NCI-H1417 (cell line): ENCODE data around the gene PLEKHA5.
"Not testable (repeated sequence)": the region's sequence is repeated elsewhere in the genome, so short reads cannot be mapped to it uniquely, and the experiment has no call there.

ENCODE experiments used
- DNase-seq, 3 experiments: peaks; one replicate each; lab custom pipeline; 2025; lab: John Stamatoyannopoulos, UW

The PLEKHA5 gene

GRCh38 chr12:19129486-19130223 lies at the start of gene PLEKHA5:
PLEKHA5 (plus strand) TSS chr12:19129733; CDS start chr12:19129800, 67 bp downstream.
- peak; percentile 76 to 90 (median 86) for DNase-seq

- DNase-seq = no peak
Measured at GRCh38 chr12:19080918-19081317, 48.6 kb upstream of the PLEKHA5 start.

GRCh38 chr12:19082365-19082911 lies 47.1 kb upstream of the PLEKHA5 start:
- DNase-seq = no peak

GRCh38 chr12:19084547-19084946 lies 45.0 kb upstream of the PLEKHA5 start:
- no peak for DNase-seq

GRCh38 chr12:19085090-19085489 lies 44.4 kb upstream of the PLEKHA5 start:
- no peak for DNase-seq

- DNase-seq = no peak
Measured at GRCh38 chr12:19088606-19089005, 40.9 kb upstream of the PLEKHA5 start.

GRCh38 chr12:19092482-19092881 lies 37.1 kb upstream of the PLEKHA5 start:
- not testable (repeated sequence) for DNase-seq

- no peak for DNase-seq
Measured at GRCh38 chr12:19093218-19093617, 36.3 kb upstream of the PLEKHA5 start.

- no peak for DNase-seq
Measured at GRCh38 chr12:19095331-19095730, 34.2 kb upstream of the PLEKHA5 start.

- no peak for DNase-seq
Measured at GRCh38 chr12:19095756-19096480, 33.6 kb upstream of the PLEKHA5 start.

- DNase-seq = peak in 2 of 3 experiments; percentile 30 to 91
Measured at GRCh38 chr12:19105463-19105862, 24.1 kb upstream of the PLEKHA5 start.

GRCh38 chr12:19107750-19108149 lies 21.8 kb upstream of the PLEKHA5 start:
- DNase-seq = no peak

- no peak for DNase-seq
Measured at GRCh38 chr12:19110221-19110940, 19.2 kb upstream of the PLEKHA5 start.

- DNase-seq = no peak
Measured at GRCh38 chr12:19113464-19113863, 16.1 kb upstream of the PLEKHA5 start.

- no peak for DNase-seq
Measured at GRCh38 chr12:19115285-19115684, 14.2 kb upstream of the PLEKHA5 start.

GRCh38 chr12:19119440-19119839 lies 10.1 kb upstream of the PLEKHA5 start:
- DNase-seq = no peak

- DNase-seq = no peak
Measured at GRCh38 chr12:19120795-19121194, 8.7 kb upstream of the PLEKHA5 start.

GRCh38 chr12:19121449-19122018 lies 8.0 kb upstream of the PLEKHA5 start:
- DNase-seq = no peak

GRCh38 chr12:19125325-19125724 lies 4.2 kb upstream of the PLEKHA5 start:
- no peak for DNase-seq

GRCh38 chr12:19127270-19127669 lies 2.3 kb upstream of the PLEKHA5 start:
- DNase-seq = no peak

- peak in 1 of 3 experiments; percentile 50 for DNase-seq
Measured at GRCh38 chr12:19128485-19128884, 1.0 kb upstream of the PLEKHA5 start.

- DNase-seq = peak in 1 of 3 experiments; percentile 90
Measured at GRCh38 chr12:19129122-19129485, 429 bp upstream of the PLEKHA5 start.
